A673 (cell line): ENCODE data around the gene INSYN1. TPM values are rescaled to one million over a fixed set of nuclear protein-coding genes. Genes with fewer than 3 reads are reported as not detected.

ENCODE experiments used
- BruUV-seq: library from RNA; stranded (reverse); fragments of 400-500 nt; replicated peaks from 2 replicates; lab custom pipeline; 2021; lab: Mats Ljungman, UMichigan
- CTCF ChIA-PET: fragments of 300-600 bp; sonication (Branson Sonifier 250); formaldehyde crosslinking; loops from one replicate; lab custom pipeline; 2022; ENCODE audit warnings: antibody characterized with exemption; lab: Charles Lee
- POLR2A ChIA-PET: fragments of 300-600 bp; sonication (Branson Sonifier 250); formaldehyde crosslinking; loops from one replicate; lab custom pipeline; 2022; ENCODE audit warnings: antibody characterized with exemption; ENCODE audit not compliant: low non-redundant PET; lab: Charles Lee
- DNase-seq: peaks from one replicate; pipeline ENCODE4 v3.0.0-alpha.2; 2015; ENCODE audit warnings: low spot score
- H3K27ac ChIP-seq: fragments of 200-600 bp; sonication (generic); 2 replicates; pipeline ENCODE4 v1.5.1; 2016; ENCODE audit warnings: mixed run types, low read depth, mild to moderate bottlenecking, mixed read lengths, antibody characterized with exemption, low read length; ENCODE audit not compliant: poor library complexity, severe bottlenecking
- H3K27me3 ChIP-seq: fragments of 200-600 bp; sonication (generic); replicated peaks from 2 replicates; pipeline ENCODE4 v1.6.1; 2017; ENCODE audit warnings: mixed run types, low read depth, mild to moderate bottlenecking, mixed read lengths, antibody characterized with exemption, low read length; ENCODE audit not compliant: insufficient read depth, poor library complexity
- H3K36me3 ChIP-seq: fragments of 200-600 bp; sonication (generic); 2 replicates; pipeline ENCODE4 v1.6.1; 2016; ENCODE audit warnings: mixed run types, mild to moderate bottlenecking, mixed read lengths, antibody characterized with exemption, low read length; ENCODE audit not compliant: insufficient read depth, poor library complexity, severe bottlenecking
- H3K4me1 ChIP-seq: fragments of 200-600 bp; sonication (generic); 2 replicates; pipeline ENCODE4 v1.6.1; 2017; ENCODE audit warnings: mixed run types, mild to moderate bottlenecking, mixed read lengths, antibody characterized with exemption, low read length; ENCODE audit not compliant: insufficient read depth, poor library complexity, severe bottlenecking
- H3K4me3 ChIP-seq: fragments of 200-600 bp; sonication (generic); 2 replicates; pipeline ENCODE4 v1.5.1; 2016; ENCODE audit warnings: low read depth, mixed run types, mild to moderate bottlenecking, mixed read lengths, low read length; ENCODE audit not compliant: poor library complexity, severe bottlenecking
- H3K9me3 ChIP-seq: fragments of 200-600 bp; sonication (generic); 2 replicates; pipeline ENCODE4 v1.6.1; 2016; ENCODE audit warnings: mixed run types, low read depth, mild to moderate bottlenecking, mixed read lengths, antibody characterized with exemption, low read length; ENCODE audit not compliant: poor library complexity, severe bottlenecking
- CTCF ChIP-seq: fragments of 300-800, 200-600 bp; sonication (generic); conservative IDR thresholded peaks from 2 replicates; pipeline ENCODE4 v1.5.1; 2017; ENCODE audit warnings: low read depth, mild to moderate bottlenecking, antibody characterized with exemption, low read length, moderate library complexity, mixed read lengths
- EZH2 ChIP-seq: fragments of 200-600 bp; sonication (generic); IDR thresholded peaks from 2 replicates; pipeline ENCODE4 v1.6.1; 2017; ENCODE audit warnings: borderline replicate concordance, low read depth, mild to moderate bottlenecking, mixed read lengths, antibody characterized with exemption, low read length; ENCODE audit not compliant: poor library complexity, severe bottlenecking
- intact Hi-C: fragments of 100-400 bp; cut with micrococcal nuclease; formaldehyde crosslinking; loops from one replicate; pipeline ENCODE4 v1.10.0; 2022; ENCODE audit not compliant: unreplicated experiment
- total RNA-seq: library from RNA; stranded (reverse); gene quantifications from 2 replicates; pipeline ENCODE4 v1.2.3, GENCODE V29; 2021

The INSYN1 gene
- total RNA-seq, 1 experiment from 2014 or later = 0.54 TPM

GRCh38 chr15:73800662-73801345 lies 47.7 kb upstream of the INSYN1 start:
- TF ChIP-seq CTCF = no peak
- no peak for TF ChIP-seq EZH2
- Histone ChIP-seq H3K9me3 (no peaks in the 10 kb centered on the region), H3K36me3 (no peaks in the 10 kb centered on the region), H3K4me1 (no peaks in the 10 kb centered on the region), H3K27me3 (no peaks in the 10 kb centered on the region), H3K4me3 (no peak overlapping the region), H3K27ac (no peak overlapping the region)
- CTCF ChIA-PET = no interaction called here
- BruUV-seq = no TSS peak
- POLR2A ChIA-PET = no interaction called here
- peak; percentile 35 for DNase-seq
- intact Hi-C loops = no loop called here

GRCh38 chr15:73799466-73799865 lies 46.3 kb upstream of the INSYN1 start:
- no peak for TF ChIP-seq CTCF
- TF ChIP-seq EZH2 = no peak
- POLR2A ChIA-PET = no interaction called here
- no peaks in the 10 kb centered on the region for H3K4me1 ChIP-seq
- H3K9me3 ChIP-seq = no peaks in the 10 kb centered on the region
- no peak for DNase-seq
- no peak overlapping the region for H3K27ac ChIP-seq
- BruUV-seq = no TSS peak
- no peaks in the 10 kb centered on the region for H3K36me3 ChIP-seq
- CTCF ChIA-PET = no interaction called here
- H3K4me3 ChIP-seq = no peak overlapping the region
- intact Hi-C loops = no loop called here
- H3K27me3 ChIP-seq = no peaks in the 10 kb centered on the region

DNA sequence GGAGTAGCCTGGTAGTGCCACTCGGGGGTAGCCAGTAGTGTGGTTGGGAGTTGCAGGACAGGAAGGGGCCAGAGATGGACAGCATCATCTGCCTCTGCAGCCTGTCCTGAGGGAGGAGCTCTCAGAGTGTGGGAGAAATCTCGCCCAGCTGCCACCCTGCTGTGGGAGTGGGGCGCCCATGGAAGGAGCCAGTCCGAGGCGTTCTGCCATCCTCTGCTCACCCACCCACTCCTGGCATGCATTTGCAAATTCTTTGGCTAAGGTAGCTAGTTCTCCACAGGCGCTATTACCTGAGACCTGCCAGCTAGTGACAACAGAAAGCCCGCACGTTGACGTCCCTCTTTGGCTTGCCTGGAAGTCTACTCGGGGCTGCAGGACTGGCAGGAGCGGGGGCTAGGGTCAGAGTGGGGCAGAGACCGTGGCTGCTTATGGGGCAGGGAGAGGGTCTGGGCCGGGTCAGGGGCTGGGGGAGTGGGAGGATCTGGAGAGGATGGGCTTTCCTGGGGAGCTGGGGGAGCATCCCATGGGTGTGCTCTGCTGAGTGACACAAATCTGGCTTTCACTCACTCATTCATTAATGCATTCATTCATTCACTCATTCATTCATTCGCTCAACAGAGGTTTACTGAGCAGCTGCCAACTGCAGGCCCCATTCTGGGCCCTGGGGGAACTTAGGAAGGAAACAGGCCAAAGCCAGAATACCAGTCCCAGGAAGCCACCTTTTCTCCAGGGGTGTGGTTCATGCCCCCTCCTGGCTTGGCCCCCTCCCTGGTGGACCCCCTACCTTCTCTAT lies 44.4 kb upstream of the INSYN1 start:
- intact Hi-C loops = no loop called here
- Histone ChIP-seq H3K27me3 (no peaks in the 10 kb centered on the region), H3K9me3 (no peaks in the 10 kb centered on the region), H3K27ac (no peak overlapping the region), H3K4me3 (no peak overlapping the region), H3K36me3 (no peaks in the 10 kb centered on the region), H3K4me1 (no peaks in the 10 kb centered on the region)
- no TSS peak for BruUV-seq
- no peak for DNase-seq
- ChIA-PET POLR2A (no interaction called here), CTCF (no interaction called here)
- TF ChIP-seq EZH2 = no peak
- no peak for TF ChIP-seq CTCF
